ENCODE results near the gene RECQL. TPM values are rescaled to one million over a fixed set of nuclear protein-coding genes. Genes with fewer than 3 reads are reported as not detected.
"Not testable (repeated sequence)": the region's sequence is repeated elsewhere in the genome, so short reads cannot be mapped to it uniquely, and the experiment has no call there.

Gene RECQL
- total RNA-seq, 1 experiment from 2014 or later: 21.3 TPM

DNA sequence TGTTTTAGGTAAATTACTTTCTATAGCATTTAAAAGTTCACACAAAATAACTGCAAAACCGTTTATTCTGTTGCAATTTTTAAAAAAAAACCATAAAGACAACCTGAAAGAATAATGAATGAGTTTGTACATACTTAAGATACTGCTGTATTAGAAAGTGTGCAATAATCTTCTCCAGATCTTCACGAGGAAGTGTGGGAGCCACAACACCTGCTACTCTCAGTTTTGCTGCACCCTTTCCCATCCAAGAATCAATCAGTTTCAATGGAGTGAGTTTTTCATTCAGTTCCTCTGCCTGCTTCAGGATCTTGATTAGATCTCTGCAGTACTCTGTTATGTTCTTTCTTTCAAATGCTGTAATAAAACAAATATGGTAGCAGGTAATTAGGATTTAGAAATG, 30.1 kb downstream of the RECQL start:
- Histone ChIP-seq H3K79me2 (ENCODE audit: insufficient read depth, low read length) (no peaks in the 10 kb centered on the region), H3K4me3 (replicated peaks in 1 of 2; ENCODE audit: low read depth in 1 of 2, low read length in 2 of 2) (no peak overlapping the region), H3K4me1 (ENCODE audit: control insufficient read depth in 1 of 2, insufficient read depth in 2 of 2, low read length in 2 of 2) (no peaks in the 10 kb centered on the region), H3K9me3 (ENCODE audit: control insufficient read depth in 1 of 2, insufficient read depth in 1 of 2, low read depth in 1 of 2, low read length in 2 of 2) (no peaks in the 10 kb centered on the region), H3K27ac (ENCODE audit: low read depth, low read length) (no peak overlapping the region), H3K4me2 (ENCODE audit: low read length) (no peak overlapping the region), H2AFZ (ENCODE audit: low read depth, low read length, poor library complexity, severe bottlenecking) (no peak overlapping the region), H3K36me3 (ENCODE audit: control insufficient read depth in 1 of 2, insufficient read depth in 2 of 2, low read length in 2 of 2) (peaks cover 4 to 7% of the 10 kb centered on the region in 2 experiments), H3K9ac (ENCODE audit: low read length) (no peak overlapping the region), H3K27me3 (ENCODE audit: insufficient read depth, low read length) (no peaks in the 10 kb centered on the region), H3K9me2 (ENCODE audit: insufficient read depth) (no peaks in the 10 kb centered on the region), H4K20me1 (ENCODE audit: insufficient read depth) (no peaks in the 10 kb centered on the region)
- RAD21 ChIA-PET (ENCODE audit: low non-redundant PET in 1 of 2, low total read pairs in 2 of 2, uncharacterized antibody in 2 of 2, unreplicated experiment in 2 of 2): no interaction called here
- DNase-seq (ENCODE audit: low read depth, low spot score) (no peak), ATAC-seq (no peak)
- POLR2A ChIA-PET: no interaction called here
- intact Hi-C loops (cut with micrococcal nuclease): no loop called here
- TF ChIP-seq SP1 (IDR thresholded peaks at IDR 0.05; ENCODE audit: low read depth) (no peak), ATF3 (IDR thresholded peaks at IDR 0.05) (no peak), ZFX (IDR thresholded peaks at IDR 0.05) (no peak), CBX3 (IDR thresholded peaks at IDR 0.05; ENCODE audit: low read depth) (no peak), SIN3A (IDR thresholded peaks at IDR 0.05; ENCODE audit: low read depth) (no peak), CEBPB (IDR thresholded peaks at IDR 0.05; ENCODE audit: low read depth) (no peak), FOSL1 (IDR thresholded peaks at IDR 0.05; ENCODE audit: low read depth) (no peak)
- TF ChIP-seq, protein P1, sequence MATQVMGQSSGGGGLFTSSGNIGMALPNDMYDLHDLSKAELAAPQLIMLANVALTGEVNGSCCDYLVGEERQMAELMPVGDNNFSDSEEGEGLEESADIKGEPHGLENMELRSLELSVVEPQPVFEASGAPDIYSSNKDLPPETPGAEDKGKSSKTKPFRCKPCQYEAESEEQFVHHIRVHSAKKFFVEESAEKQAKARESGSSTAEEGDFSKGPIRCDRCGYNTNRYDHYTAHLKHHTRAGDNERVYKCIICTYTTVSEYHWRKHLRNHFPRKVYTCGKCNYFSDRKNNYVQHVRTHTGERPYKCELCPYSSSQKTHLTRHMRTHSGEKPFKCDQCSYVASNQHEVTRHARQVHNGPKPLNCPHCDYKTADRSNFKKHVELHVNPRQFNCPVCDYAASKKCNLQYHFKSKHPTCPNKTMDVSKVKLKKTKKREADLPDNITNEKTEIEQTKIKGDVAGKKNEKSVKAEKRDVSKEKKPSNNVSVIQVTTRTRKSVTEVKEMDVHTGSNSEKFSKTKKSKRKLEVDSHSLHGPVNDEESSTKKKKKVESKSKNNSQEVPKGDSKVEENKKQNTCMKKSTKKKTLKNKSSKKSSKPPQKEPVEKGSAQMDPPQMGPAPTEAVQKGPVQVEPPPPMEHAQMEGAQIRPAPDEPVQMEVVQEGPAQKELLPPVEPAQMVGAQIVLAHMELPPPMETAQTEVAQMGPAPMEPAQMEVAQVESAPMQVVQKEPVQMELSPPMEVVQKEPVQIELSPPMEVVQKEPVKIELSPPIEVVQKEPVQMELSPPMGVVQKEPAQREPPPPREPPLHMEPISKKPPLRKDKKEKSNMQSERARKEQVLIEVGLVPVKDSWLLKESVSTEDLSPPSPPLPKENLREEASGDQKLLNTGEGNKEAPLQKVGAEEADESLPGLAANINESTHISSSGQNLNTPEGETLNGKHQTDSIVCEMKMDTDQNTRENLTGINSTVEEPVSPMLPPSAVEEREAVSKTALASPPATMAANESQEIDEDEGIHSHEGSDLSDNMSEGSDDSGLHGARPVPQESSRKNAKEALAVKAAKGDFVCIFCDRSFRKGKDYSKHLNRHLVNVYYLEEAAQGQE (IDR thresholded peaks at IDR 0.05; ENCODE audit: low read depth): no peak
- BruUV-seq (replicated peaks): no TSS peak
- CTCF ChIA-PET: no interaction called here

- H4K20me1 ChIP-seq (ENCODE audit: insufficient read depth); H3K4me1 ChIP-seq (ENCODE audit: control insufficient read depth in 1 of 2, insufficient read depth in 2 of 2, low read length in 2 of 2); intact Hi-C loops (cut with micrococcal nuclease); H2AFZ ChIP-seq (ENCODE audit: low read depth, low read length, poor library complexity, severe bottlenecking); H3K9ac ChIP-seq (ENCODE audit: low read length); H3K27me3 ChIP-seq (ENCODE audit: insufficient read depth, low read length); ATAC-seq; H3K9me2 ChIP-seq (ENCODE audit: insufficient read depth); POLR2A ChIA-PET; H3K4me2 ChIP-seq (ENCODE audit: low read length); BruUV-seq (replicated peaks); DNase-seq (ENCODE audit: low read depth, low spot score); H3K79me2 ChIP-seq (ENCODE audit: insufficient read depth, low read length); H3K4me3 ChIP-seq (replicated peaks in 1 of 2; ENCODE audit: low read depth in 1 of 2, low read length in 2 of 2); H3K27ac ChIP-seq (ENCODE audit: low read depth, low read length); H3K36me3 ChIP-seq (ENCODE audit: control insufficient read depth in 1 of 2, insufficient read depth in 2 of 2, low read length in 2 of 2); CTCF ChIA-PET; RAD21 ChIA-PET (ENCODE audit: low non-redundant PET in 1 of 2, low total read pairs in 2 of 2, uncharacterized antibody in 2 of 2, unreplicated experiment in 2 of 2); H3K9me3 ChIP-seq (ENCODE audit: control insufficient read depth in 1 of 2, insufficient read depth in 1 of 2, low read depth in 1 of 2, low read length in 2 of 2): not testable (repeated sequence)
Observed at GRCh38 chr12:21467334-21467733, 34.1 kb downstream of the RECQL start.

Data from HCT116 (cell line).